GM08714 (cell line): Measurements from ENCODE around the gene SPINT3.
"Not testable (repeated sequence)": the region's sequence is repeated elsewhere in the genome, so short reads cannot be mapped to it uniquely, and the experiment has no call there.

ENCODE experiments used
- H3K4me3 ChIP-seq: fragments of 200-500 bp; sonication (Bioruptor generic); 2 replicates; pipeline ENCODE4 v1.5.1; 2014; ENCODE audit warnings: mild to moderate bottlenecking, low read length, inconsistent platforms
- ZNF274 ChIP-seq: IDR thresholded peaks from 2 replicates; pipeline ENCODE4 v1.6.1; 2012; ENCODE audit warnings: mild to moderate bottlenecking, low read depth, low read length

The SPINT3 gene

DNA sequence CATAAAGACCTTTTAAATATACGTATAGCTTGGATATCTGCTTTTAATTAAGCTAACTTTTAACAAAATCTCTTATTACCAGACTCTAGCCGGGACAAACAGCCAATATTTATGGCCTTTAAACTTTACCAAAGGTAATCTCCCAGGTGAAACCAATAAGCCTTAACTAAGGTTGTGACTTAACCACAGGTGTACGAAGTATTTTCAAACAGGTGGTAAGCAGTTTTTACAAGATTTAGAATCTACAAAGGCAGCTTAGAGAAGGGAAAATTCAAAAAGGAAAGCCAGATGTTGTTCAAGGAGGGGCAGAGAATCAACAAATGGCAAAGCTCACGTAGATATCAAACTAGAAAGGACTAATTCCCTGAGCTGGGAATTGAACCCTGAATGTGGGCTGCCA lies 30.0 kb downstream of the SPINT3 start:
- TF ChIP-seq ZNF274 = no peak
- H3K4me3 ChIP-seq = no peak overlapping the region

DNA sequence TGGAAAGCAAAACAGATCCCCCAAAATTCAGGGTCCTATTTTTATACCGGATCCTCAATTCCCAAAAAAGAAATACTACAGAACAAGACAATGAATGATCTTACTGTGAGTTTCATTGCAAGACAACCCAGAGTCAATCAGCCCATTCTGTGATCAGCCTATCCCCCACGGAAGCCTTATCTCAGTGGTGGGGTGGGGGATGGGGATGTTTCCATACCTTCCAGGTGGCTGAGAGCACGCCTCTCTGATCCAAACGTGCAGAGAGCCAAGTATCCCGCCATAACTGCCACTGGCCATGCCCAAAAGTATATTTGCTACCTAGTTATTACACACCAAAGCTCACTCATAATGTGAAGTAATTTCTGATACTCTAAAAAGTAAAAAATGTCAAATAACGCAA lies 30.7 kb downstream of the SPINT3 start:
- no peak for TF ChIP-seq ZNF274
- no peak overlapping the region for H3K4me3 ChIP-seq

DNA sequence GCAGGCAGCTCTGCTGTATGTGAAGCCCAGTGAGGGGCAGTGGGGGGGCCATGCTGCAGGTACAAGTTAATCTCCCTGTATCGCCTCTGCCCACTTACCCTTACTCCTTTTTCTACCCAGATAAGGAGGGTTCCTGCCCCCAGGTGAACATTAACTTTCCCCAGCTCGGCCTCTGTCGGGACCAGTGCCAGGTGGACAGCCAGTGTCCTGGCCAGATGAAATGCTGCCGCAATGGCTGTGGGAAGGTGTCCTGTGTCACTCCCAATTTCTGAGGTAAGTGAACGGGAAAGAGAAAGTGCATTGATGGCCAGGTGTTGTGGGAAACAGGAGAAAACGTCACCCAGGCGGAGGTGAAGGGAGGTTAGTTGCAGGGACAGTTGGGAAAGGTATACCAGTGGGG lies 35.6 kb downstream of the SPINT3 start:
- no peak overlapping the region for H3K4me3 ChIP-seq
- no peak for TF ChIP-seq ZNF274

DNA sequence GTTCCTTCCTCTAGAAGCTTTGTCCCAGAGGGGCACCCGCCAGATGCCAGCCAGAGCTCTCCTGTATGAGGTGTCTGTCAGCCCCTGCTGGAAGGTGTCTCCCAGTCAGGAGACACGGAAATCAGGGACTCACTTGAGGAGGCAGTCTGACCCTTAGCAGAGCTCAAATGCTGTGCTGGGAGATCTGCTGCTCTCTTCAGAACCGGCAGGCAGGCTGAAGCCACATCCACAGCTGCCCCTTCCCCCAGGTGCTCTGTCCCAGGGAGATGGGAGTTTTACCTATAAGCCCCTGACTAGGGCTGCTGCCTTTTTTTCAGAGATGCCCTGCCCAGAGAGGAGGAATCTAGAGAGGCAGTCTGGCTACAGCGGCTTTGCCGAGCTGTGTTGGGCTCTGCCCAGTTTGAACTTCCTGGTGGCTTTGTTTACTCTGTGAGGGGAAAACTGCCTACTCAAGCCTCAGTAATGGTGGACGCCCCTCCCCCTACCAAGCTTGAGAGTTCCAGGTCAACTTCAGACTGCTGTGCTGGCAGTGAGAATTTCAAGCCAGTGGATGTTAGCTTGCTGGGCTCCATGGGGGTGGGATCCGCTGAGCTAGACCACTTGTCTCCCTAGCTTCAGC lies 37.8 kb downstream of the SPINT3 start:
- H3K4me3 ChIP-seq = not testable (repeated sequence)

GRCh38 chr20:45472286-45472685 lies 43.1 kb downstream of the SPINT3 start:
- not testable (repeated sequence) for H3K4me3 ChIP-seq

GRCh38 chr20:45470937-45471336 lies 44.5 kb downstream of the SPINT3 start:
- peak overlapping the region; percentile 19; the same call in 1 of the 2 replicates for H3K4me3 ChIP-seq
- TF ChIP-seq ZNF274 = no peak

- TF ChIP-seq ZNF274 = no peak
- peak overlapping the region; percentile 19; the same call in 1 of the 2 replicates for H3K4me3 ChIP-seq
These were observed 45.0 kb downstream of the SPINT3 start for GRCh38 chr20:45470262-45470931.

- no peak for TF ChIP-seq ZNF274
- peak within 1 kb of the TSS; percentile 19; the same call in 1 of the 2 replicates for H3K4me3 ChIP-seq
These were observed 45.8 kb downstream of the SPINT3 start, which contains the start of gene WFDC2 for GRCh38 chr20:45469336-45470261. WFDC2 (plus strand) TSS chr20:45469753; CDS start chr20:45469782, 29 bp downstream.

- TF ChIP-seq ZNF274 = no peak
- H3K4me3 ChIP-seq = no peak overlapping the region
These were observed 47.6 kb downstream of the SPINT3 start for GRCh38 chr20:45467861-45468260.

- TF ChIP-seq ZNF274 = no peak
- H3K4me3 ChIP-seq = no peak overlapping the region
These were observed 48.2 kb downstream of the SPINT3 start for GRCh38 chr20:45467172-45467571.

DNA sequence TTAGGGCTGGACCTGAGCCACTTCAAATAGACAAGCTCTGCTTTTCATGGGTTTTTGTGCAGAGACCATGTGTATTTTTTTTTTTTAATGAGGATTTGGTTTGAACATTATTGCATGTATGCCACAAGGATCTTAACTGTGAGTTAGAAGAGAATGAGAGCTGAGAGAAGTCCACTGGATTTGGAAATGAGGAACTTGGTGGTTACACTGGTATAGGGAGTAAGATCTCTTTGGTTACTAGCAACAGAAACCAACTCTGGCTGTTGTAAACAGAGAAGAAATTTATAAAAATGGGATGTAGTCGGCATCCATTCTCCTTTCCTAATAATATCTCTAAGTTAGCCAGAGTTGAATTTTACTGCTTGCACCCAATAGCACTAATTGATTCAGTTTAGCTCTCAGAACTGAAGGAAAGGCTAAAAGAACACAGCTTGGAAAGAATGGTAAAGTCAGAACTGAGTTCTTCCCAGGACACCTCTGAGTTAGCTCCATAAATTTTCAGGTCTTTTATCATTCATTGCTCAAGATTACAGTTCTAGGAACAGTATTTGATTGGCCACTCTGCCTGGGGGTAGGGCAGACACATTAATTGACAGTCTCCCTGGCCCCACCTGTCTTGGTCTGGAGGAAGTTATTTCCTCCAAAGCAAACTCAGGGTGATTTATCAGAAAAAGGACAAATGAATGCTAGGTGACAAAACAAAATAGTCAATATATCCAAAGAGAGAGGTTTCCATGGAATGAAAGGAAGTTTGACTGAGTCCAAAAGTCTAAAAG lies 49.7 kb downstream of the SPINT3 start:
- no peak overlapping the region for H3K4me3 ChIP-seq
- no peak for TF ChIP-seq ZNF274

GRCh38 chr20:45463709-45464108 lies 51.7 kb downstream of the SPINT3 start:
- no peak for TF ChIP-seq ZNF274
- H3K4me3 ChIP-seq = no peak overlapping the region

DNA sequence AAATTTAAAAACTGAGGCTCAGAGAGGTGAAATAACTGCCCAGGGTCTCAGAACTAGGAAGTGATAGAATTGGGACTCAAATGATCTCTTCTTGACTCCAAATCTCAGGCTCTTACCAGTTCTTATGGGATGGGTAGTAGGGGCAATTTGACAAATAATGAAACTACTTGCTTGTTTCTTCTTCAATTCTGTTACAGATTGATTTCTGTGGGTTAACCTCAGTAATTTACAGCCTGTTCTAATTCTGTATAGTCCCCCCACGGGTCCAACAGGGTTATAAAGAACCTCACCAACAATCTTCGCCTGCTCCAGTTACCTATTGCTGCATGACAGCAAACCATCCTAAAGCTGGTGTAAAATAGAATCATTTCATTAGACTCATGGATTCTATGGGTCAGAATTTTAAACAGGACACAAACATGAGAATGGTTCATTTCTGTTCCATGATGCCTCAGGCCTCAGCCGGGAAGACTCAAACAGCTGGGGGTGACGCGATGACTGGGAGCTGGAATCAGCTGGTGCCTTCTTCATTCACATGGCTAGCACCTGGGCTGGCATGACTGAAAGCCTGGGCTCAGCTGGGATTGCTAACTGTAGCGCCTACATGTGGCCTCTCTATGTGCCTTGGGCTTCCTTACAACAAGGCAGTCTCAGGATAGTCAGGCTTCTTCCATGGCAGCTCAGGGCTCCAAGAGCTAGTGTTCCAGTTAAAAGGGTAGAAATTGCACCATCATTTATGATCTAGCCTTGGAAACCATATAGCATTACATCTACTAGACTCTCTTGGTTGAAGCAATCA lies 52.5 kb downstream of the SPINT3 start:
- TF ChIP-seq ZNF274 = no peak
- H3K4me3 ChIP-seq = no peak overlapping the region
